K562 (cell line): ENCODE measurements around the gene DACT1. TPM values are rescaled to one million over a fixed set of nuclear protein-coding genes. Genes with fewer than 3 reads are reported as not detected.

ENCODE experiments used
- ATAC-seq: fragments of 200-7000 bp; cut with Tn5 transposase; 3 replicates; pipeline ENCODE4 v1.9.1; 2020; ENCODE audit warnings: moderate library complexity
- BruUV-seq: library from RNA; stranded (reverse); fragments of 400-500 nt; replicated peaks from 2 replicates; lab custom pipeline; 2021; lab: Mats Ljungman, UMichigan
- CTCF ChIA-PET: fragments of 300-600 bp; formaldehyde crosslinking; extraction: SDS; loops from one replicate; lab custom pipeline; 2021; ENCODE audit warnings: low intra/inter-chr PET ratio; lab: Yijun Ruan, JAX
- POLR2A ChIA-PET: fragments of 300-600, 350-650 bp; sonication (Branson Sonifier 250); formaldehyde crosslinking; extraction: SDS; loops from one replicate; lab custom pipeline; 2021; ENCODE audit warnings: antibody characterized with exemption, inconsistent platforms; lab: Yijun Ruan, JAX
- DNase-seq, 4 experiments: peaks; one replicate each; pipeline versions ENCODE4 v3.0.0 to v3.0.0-alpha.2; 2011 to 2018; ENCODE audit warnings: low spot score in 3 of 4, mixed read lengths in 3 of 4; ENCODE audit errors: extremely low read depth in 1 of 4
- FAIRE-seq: peaks from 2 replicates; lab custom pipeline; 2011; peaks lifted over from hg19 to GRCh38; lab: Jason Lieb, UNC
- H2AFZ ChIP-seq: 2 replicates; pipeline ENCODE4 v1.6.0; 2011; ENCODE audit warnings: low read depth, low read length, control low read depth, inconsistent platforms
- H3K27ac ChIP-seq: fragments of 200-600 bp; 3 replicates; pipeline ENCODE4 v1.8.0; 2011; ENCODE audit warnings: low read depth, mild to moderate bottlenecking, control low read depth, inconsistent platforms, low read length, moderate library complexity, mixed read lengths; ENCODE audit errors: extremely low read depth
- H3K27me3 ChIP-seq, 2 experiments: fragments of 300-600 bp in 1 of 2; 2 replicates in 1 of 2; 3 replicates in 1 of 2; pipeline versions ENCODE4 v1.6.0 to v1.8.0; 2011; ENCODE audit warnings: inconsistent platforms in 2 of 2, low read length in 2 of 2, mild to moderate bottlenecking in 1 of 2, mixed read lengths in 1 of 2, moderate library complexity in 1 of 2; ENCODE audit not compliant: control insufficient read depth in 2 of 2, insufficient read depth in 2 of 2
- H3K36me3 ChIP-seq: fragments of 300-600 bp; 3 replicates; pipeline ENCODE4 v1.8.0; 2011; ENCODE audit warnings: mild to moderate bottlenecking, low read length, inconsistent platforms; ENCODE audit not compliant: control insufficient read depth, insufficient read depth
- H3K4me1 ChIP-seq, 2 experiments: fragments of 200-600 bp in 1 of 2; replicated peaks in 1 of 2; 2 replicates in 1 of 2; 3 replicates in 1 of 2; pipeline versions ENCODE4 v1.5.1 to v1.8.0; 2011; ENCODE audit warnings: inconsistent platforms in 2 of 2, low read length in 2 of 2, mild to moderate bottlenecking in 1 of 2, mixed read lengths in 1 of 2, moderate library complexity in 1 of 2; ENCODE audit not compliant: control insufficient read depth in 2 of 2, insufficient read depth in 2 of 2
- H3K4me2 ChIP-seq: 2 replicates; pipeline ENCODE4 v1.6.1; 2011; ENCODE audit warnings: low read length, control low read depth, inconsistent platforms, mixed read lengths; ENCODE audit not compliant: insufficient read depth
- H3K4me3 ChIP-seq: fragments of 200-600 bp; sonication (generic), shearing (Covaris generic); 2 replicates; pipeline ENCODE4 v1.5.1; 2016; ENCODE audit warnings: control low read depth, inconsistent platforms
- H3K79me2 ChIP-seq: fragments of 200-600 bp; 3 replicates; pipeline ENCODE4 v1.8.0; 2011; ENCODE audit warnings: low read length, inconsistent platforms; ENCODE audit not compliant: control insufficient read depth, insufficient read depth
- H3K9ac ChIP-seq, 2 experiments: 2 replicates each; pipeline versions ENCODE4 v1.6.0 to v1.6.1; 2011; ENCODE audit warnings: low read depth in 2 of 2, low read length in 2 of 2, control low read depth in 1 of 2, inconsistent platforms in 1 of 2, mild to moderate bottlenecking in 1 of 2, mixed read lengths in 1 of 2; ENCODE audit not compliant: insufficient read depth in 1 of 2
- H3K9me1 ChIP-seq: one replicate; pipeline ENCODE4 v1.6.0; 2011; ENCODE audit warnings: inconsistent platforms, mild to moderate bottlenecking, low read length, moderate library complexity; ENCODE audit not compliant: control insufficient read depth, insufficient read depth
- H3K9me3 ChIP-seq: replicated peaks from 2 replicates; pipeline ENCODE4 v1.5.1; 2011; ENCODE audit warnings: low read depth, low read length, inconsistent platforms; ENCODE audit not compliant: control insufficient read depth, insufficient read depth
- H4K20me1 ChIP-seq: replicated peaks from 2 replicates; pipeline ENCODE4 v1.6.1; 2011; ENCODE audit warnings: low read length, inconsistent platforms, mixed read lengths; ENCODE audit not compliant: control insufficient read depth, insufficient read depth
- CUX1 ChIP-seq: fragments of 200-800 bp; sonication (Bioruptor generic); IDR thresholded peaks from 2 replicates; pipeline ENCODE4 v1.6.1; 2016; ENCODE audit warnings: missing genetic modification characterization, missing compliant biosample characterization
- DMBX1 ChIP-seq: fragments of 250-450 bp; sonication (Bioruptor Pico); IDR thresholded peaks from 2 replicates; pipeline ENCODE4 v1.8.0; 2022; ENCODE audit warnings: inconsistent platforms, mild to moderate bottlenecking, moderate library complexity, borderline replicate concordance
- MXD1 ChIP-seq: fragments of 250-450 bp; sonication (Bioruptor Pico); IDR thresholded peaks from 2 replicates; pipeline ENCODE4 v1.8.0; 2021; ENCODE audit warnings: borderline replicate concordance, mild to moderate bottlenecking, moderate library complexity; ENCODE audit not compliant: poor library complexity, severe bottlenecking
- OTX1 ChIP-seq: fragments of 450-650 bp; formaldehyde crosslinking; IDR thresholded peaks from 2 replicates; pipeline ENCODE4 v1.4.0; 2022; ENCODE audit warnings: mild to moderate bottlenecking
- RNF219 ChIP-seq: fragments of 250-450 bp; sonication (Bioruptor Pico); IDR thresholded peaks from 2 replicates; pipeline ENCODE4 v1.5.0; 2022; ENCODE audit warnings: mild to moderate bottlenecking
- SMARCE1 ChIP-seq: fragments of 450-650 bp; IDR thresholded peaks from 2 replicates; pipeline ENCODE4 v1.7.1; 2016; ENCODE audit warnings: mild to moderate bottlenecking
- THRB ChIP-seq: fragments of 450-650 bp; formaldehyde crosslinking; conservative IDR thresholded peaks from 2 replicates; pipeline ENCODE4 v1.4.0; 2022; ENCODE audit warnings: mild to moderate bottlenecking, missing genetic modification characterization
- ZC3H8 ChIP-seq: fragments of 450-650 bp; IDR thresholded peaks from 2 replicates; pipeline ENCODE4 v1.6.1; 2017
- ZNF165 ChIP-seq: fragments of 250-450 bp; sonication (Bioruptor Pico); IDR thresholded peaks from 2 replicates; pipeline ENCODE4 v1.4.0; 2020; ENCODE audit warnings: borderline replicate concordance
- ZNF253 ChIP-seq: fragments of 250-450 bp; sonication (Bioruptor Pico); conservative IDR thresholded peaks from 2 replicates; pipeline ENCODE4 v1.6.1; 2021; ENCODE audit warnings: mild to moderate bottlenecking
- ZNF398 ChIP-seq: fragments of 250-450 bp; sonication (Bioruptor Pico); IDR thresholded peaks from 2 replicates; pipeline ENCODE4 v1.8.0; 2021; ENCODE audit warnings: moderate library complexity, mild to moderate bottlenecking, inconsistent platforms
- WGBS: fragments of 100-300 bp; shearing (Covaris generic); methylation state at CpG from one replicate; pipeline ENCODE4 v1.1.6; 2016; ENCODE audit warnings: low coverage, mixed read lengths; ENCODE audit not compliant: insufficient coverage; ENCODE audit errors: missing lambda C conversion rate; 5-methylcytosine and 5-hydroxymethylcytosine counted together
- in situ Hi-C: fragments of 300-500 bp; cut with MboI; formaldehyde crosslinking; loops from 4 replicates; pipeline ENCODE4 v1.15.0; 2018; ENCODE audit warnings: inconsistent platforms, mixed read lengths
- intact Hi-C: fragments of 100-400 bp; cut with micrococcal nuclease; formaldehyde crosslinking; loops from 2 replicates; pipeline ENCODE4 v1.14.2; 2022
- polyA plus RNA-seq, 8 experiments: library from polyadenylated mRNA; depleted of rRNA in 4 of 8; stranded (reverse) in 5 of 8; unstranded in 3 of 8; fragments of >200 nt; fragmentation: Nextera tagmentation in 2 of 8; fragmentation: Illumina TruSeq in 1 of 8; extraction: Ambion mirVana in 2 of 8; extraction: Trizol in 1 of 8; gene quantifications; 2 replicates each; pipeline versions ENCODE4 v1.2.1 to v1.2.3, GENCODE V29; 2011 to 2014; ENCODE audit warnings: inconsistent platforms in 1 of 8, missing spikeins in 1 of 8
- total RNA-seq, 7 experiments: library from RNA; depleted of rRNA in 6 of 7; stranded (reverse); fragments of >200 nt in 6 of 7; fragmentation: Illumina TruSeq in 2 of 7; extraction: Trizol in 2 of 7; gene quantifications; 2 replicates each; pipeline versions ENCODE4 v1.2.1 to v1.2.3, GENCODE V29; 2011 to 2021; ENCODE audit warnings: low replicate concordance in 1 of 7

DACT1 gene
- total and polyA plus RNA-seq, 9 of the 15 experiments (the other 6 are each of a cell fraction or from before 2014, with no cell fraction given), result 0.07 to 0.30 (median 0.13) TPM

- H3K9me3 ChIP-seq, result no peaks in the 10 kb centered on the region; the same call in 1 of the 2 replicates
- H3K4me3 ChIP-seq, result peak overlapping the region; percentile 31; the same call in 1 of the 2 replicates
- in situ Hi-C loops (no loop called here), intact Hi-C loops (loop anchor here (10.0 kb wide), 1 partner anchor 379 kb away; no protein-coding TSS in a partner anchor)
- no peaks in the 10 kb centered on the region for H3K9me1 ChIP-seq
- H3K4me1 ChIP-seq, result peaks cover 0 to 12% of the 10 kb centered on the region in 2 experiments; a peak in 1 of 5 replicates
- no peaks in the 10 kb centered on the region for H3K79me2 ChIP-seq
- no TSS peak for BruUV-seq
- POLR2A ChIA-PET, result no interaction called here
- ATAC-seq (no peak), FAIRE-seq (no peak), DNase-seq (no peak)
- H3K9ac ChIP-seq, result peak overlapping the region; percentile 41 to 64; a peak in 3 of 4 replicates
- H3K27me3 ChIP-seq, result peaks cover 0 to 7% of the 10 kb centered on the region in 2 experiments; a peak in 1 of 5 replicates
- no peaks in the 10 kb centered on the region for H4K20me1 ChIP-seq
- H3K36me3 ChIP-seq, result no peaks in the 10 kb centered on the region
- WGBS, result 49% methylated on average over 20 of the region's 20 CpGs
- peak overlapping the region; percentile 69 for H3K4me2 ChIP-seq
- peak overlapping the region; percentile 87 for H2AFZ ChIP-seq
- CTCF ChIA-PET, result no interaction called here
- H3K27ac ChIP-seq, result no peak overlapping the region
- TF ChIP-seq ZNF253 (CRISPR knock-in tag), result no peak
- TF ChIP-seq ZC3H8, result no peak
- TF ChIP-seq THRB (CRISPR knock-in tag), result no peak
- TF ChIP-seq CUX1 (CRISPR knock-in tag), result no peak
- no peak for TF ChIP-seq ZNF165 (CRISPR knock-in tag)
- TF ChIP-seq ZNF398 (CRISPR knock-in tag), result no peak
- TF ChIP-seq OTX1 (CRISPR knock-in tag), result no peak
- TF ChIP-seq DMBX1 (CRISPR knock-in tag), result no peak
- TF ChIP-seq SMARCE1, result no peak
- no peak for TF ChIP-seq RNF219 (CRISPR knock-in tag)
- no peak for TF ChIP-seq MXD1 (CRISPR knock-in tag)
Measured at GRCh38 chr14:58645641-58646040, 7.9 kb downstream of the DACT1 start.
